SJCRH30 (cell line): ENCODE results near the gene IGSF8. TPM values are rescaled to one million over a fixed set of nuclear protein-coding genes. Genes with fewer than 3 reads are reported as not detected.

Experiments used
- DNase-seq, 2 experiments: peaks; one replicate each; pipeline ENCODE4 v3.0.0-alpha.2; 2015 to 2020
- H3K27ac ChIP-seq: fragments of 250-450 bp; sonication (Bioruptor Pico); 2 replicates; pipeline ENCODE4 v1.5.1; 2020; ENCODE audit warnings: mild to moderate bottlenecking, moderate library complexity
- H3K27me3 ChIP-seq: fragments of 250-450 bp; sonication (Bioruptor Pico); 2 replicates; pipeline ENCODE4 v1.5.1; 2020; ENCODE audit warnings: mild to moderate bottlenecking, moderate library complexity
- H3K36me3 ChIP-seq: fragments of 250-450 bp; sonication (Bioruptor Pico); 2 replicates; pipeline ENCODE4 v1.5.1; 2020; ENCODE audit warnings: mild to moderate bottlenecking, moderate library complexity
- H3K4me1 ChIP-seq: fragments of 250-450 bp; sonication (Bioruptor Pico); 2 replicates; pipeline ENCODE4 v1.5.1; 2020; ENCODE audit warnings: mild to moderate bottlenecking, moderate library complexity
- H3K4me3 ChIP-seq: fragments of 250-450 bp; sonication (Bioruptor Pico); 2 replicates; pipeline ENCODE4 v1.5.1; 2020; ENCODE audit warnings: mild to moderate bottlenecking, moderate library complexity
- H3K9me3 ChIP-seq: fragments of 250-450 bp; sonication (Bioruptor Pico); replicated peaks from 2 replicates; pipeline ENCODE4 v1.5.1; 2020; ENCODE audit warnings: mild to moderate bottlenecking, moderate library complexity
- total RNA-seq: library from RNA; depleted of rRNA; stranded (reverse); fragments of >200 nt; shearing (Covaris generic); gene quantifications from 2 replicates; pipeline ENCODE4 v1.2.3, GENCODE V29; 2014; rRNA removed

IGSF8 gene
- total RNA-seq: 5.4 and 6.8 TPM in 2 replicates

DNA sequence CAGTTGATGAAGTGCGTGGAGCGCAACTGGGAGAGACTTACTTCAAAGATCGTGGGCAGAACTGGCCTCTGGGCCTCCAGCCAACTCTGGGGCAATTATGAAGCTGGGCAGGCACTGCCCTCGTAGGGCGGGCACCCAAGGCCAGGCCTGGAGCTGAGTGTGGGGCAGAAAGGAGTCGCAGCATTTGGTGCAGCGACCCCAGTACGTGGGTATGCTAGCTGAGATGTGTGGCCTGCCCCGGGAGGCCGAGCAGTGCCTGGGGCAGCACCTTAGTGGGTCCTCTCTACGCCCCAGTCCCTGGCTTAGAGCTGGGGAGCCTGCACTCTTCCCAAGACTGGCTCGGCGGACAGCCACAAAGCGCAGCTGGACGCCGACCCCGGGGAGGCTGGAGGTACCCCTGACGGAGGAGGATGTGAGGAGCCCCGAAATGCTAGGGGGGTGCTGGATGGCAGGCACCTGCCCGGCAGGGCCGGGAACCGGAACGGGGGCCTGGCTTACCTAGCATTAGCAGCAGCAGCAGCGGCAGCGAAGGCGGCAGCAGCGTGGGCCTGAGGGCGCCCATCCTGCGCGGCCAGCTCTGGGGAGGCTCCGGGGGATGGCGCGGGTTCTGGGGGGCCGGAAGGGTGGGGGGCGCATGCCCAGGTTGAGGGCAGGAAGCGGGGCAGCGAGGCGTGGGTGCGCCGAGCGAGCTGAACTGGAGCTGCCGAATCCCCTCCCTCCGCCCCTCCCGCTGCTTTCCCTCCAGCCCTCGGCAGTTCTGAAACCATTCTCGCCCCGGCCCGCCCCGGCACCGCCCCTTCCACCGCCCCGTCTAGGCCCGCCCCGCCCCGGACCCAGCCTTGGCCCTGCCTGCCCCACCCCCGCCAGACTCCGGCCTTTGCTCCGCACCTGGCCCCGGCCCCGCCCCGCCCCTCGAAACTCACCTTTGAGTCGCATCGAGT is at the start of gene IGSF8:
Gene IGSF8 (minus strand): TSS at position 709 of the 941 bp plus-strand sequence. CDS start 147 bp downstream, at position 562.
- Histone ChIP-seq H3K4me3 (peak within 1 kb of the TSS; percentile 62), H3K4me1 (peaks cover 15% of the 10 kb centered on the region), H3K9me3 (no peaks in the 10 kb centered on the region), H3K27me3 (no peaks in the 10 kb centered on the region), H3K36me3 (no peaks in the 10 kb centered on the region), H3K27ac (no peak within 1 kb of the TSS)
- DNase-seq: peak; percentile 80

GRCh38 chr1:160148121-160148520 is 49.7 kb upstream of the IGSF8 start:
- no peak overlapping the region for H3K27ac ChIP-seq
- no peak overlapping the region for H3K4me3 ChIP-seq
- no peaks in the 10 kb centered on the region for H3K9me3 ChIP-seq
- H3K4me1 ChIP-seq: peaks cover 6% of the 10 kb centered on the region
- no peaks in the 10 kb centered on the region for H3K36me3 ChIP-seq
- H3K27me3 ChIP-seq: no peaks in the 10 kb centered on the region
- no peak for DNase-seq

DNA sequence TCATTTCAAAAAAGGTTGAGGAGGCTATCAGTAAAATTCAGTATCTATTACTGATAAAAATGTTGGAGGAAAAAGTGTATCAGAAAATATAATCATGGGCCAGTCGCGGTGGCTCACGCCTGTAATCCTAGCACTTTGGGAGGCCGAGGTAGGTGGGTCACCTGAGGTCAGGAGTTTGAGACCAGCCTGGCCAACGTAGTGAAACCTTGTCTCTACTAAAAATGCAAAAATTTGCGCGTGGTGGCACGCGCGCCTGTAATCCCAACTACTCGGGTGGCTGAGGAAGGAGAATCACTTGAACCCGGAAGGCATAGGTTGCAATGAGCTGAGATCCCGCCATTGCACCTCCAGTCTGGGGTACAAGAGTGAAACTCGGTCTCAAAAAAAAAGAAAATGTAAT is 47.7 kb upstream of the IGSF8 start:
- peaks cover 10% of the 10 kb centered on the region for H3K36me3 ChIP-seq

GRCh38 chr1:160144921-160145320 is 46.5 kb upstream of the IGSF8 start:
- Histone ChIP-seq H3K27me3 (no peaks in the 10 kb centered on the region), H3K4me1 (peaks cover 6% of the 10 kb centered on the region), H3K27ac (no peak overlapping the region), H3K9me3 (no peaks in the 10 kb centered on the region), H3K36me3 (peaks cover 16% of the 10 kb centered on the region), H3K4me3 (no peak overlapping the region)
- DNase-seq: peak; percentile 37 to 42

More for the DNA sequence above, 47.7 kb upstream of the IGSF8 start:
- no peak overlapping the region for H3K27ac ChIP-seq
- H3K4me1 ChIP-seq: peaks cover 6% of the 10 kb centered on the region
- DNase-seq: no peak
- H3K27me3 ChIP-seq: no peaks in the 10 kb centered on the region
- no peaks in the 10 kb centered on the region for H3K9me3 ChIP-seq
- H3K4me3 ChIP-seq: no peak overlapping the region

GRCh38 chr1:160143695-160144094 is 45.3 kb upstream of the IGSF8 start:
- Histone ChIP-seq H3K4me3 (no peak overlapping the region), H3K27me3 (no peaks in the 10 kb centered on the region), H3K9me3 (no peaks in the 10 kb centered on the region), H3K36me3 (peaks cover 27% of the 10 kb centered on the region), H3K27ac (no peak overlapping the region), H3K4me1 (peaks cover 6% of the 10 kb centered on the region)
- no peak for DNase-seq

DNA sequence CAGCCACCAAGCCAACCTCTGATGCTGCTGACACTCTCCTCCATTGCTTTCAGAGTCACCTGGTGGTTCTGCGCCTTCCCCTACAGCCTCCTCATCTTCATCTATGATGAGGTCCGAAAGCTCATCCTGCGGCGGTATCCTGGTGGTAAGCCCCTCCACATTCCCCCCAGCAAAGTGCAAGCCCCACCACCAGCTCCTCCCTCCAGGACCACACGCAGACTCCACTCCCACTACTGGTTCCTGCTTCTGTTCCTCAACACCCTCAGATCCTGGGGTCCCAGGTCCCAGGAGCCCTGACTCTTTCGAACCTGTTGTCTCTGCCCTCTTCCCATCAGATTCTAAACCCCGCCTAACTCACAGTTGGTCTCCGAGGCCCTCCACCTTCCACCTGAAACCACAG is 41.4 kb upstream of the IGSF8 start:
- Histone ChIP-seq H3K9me3 (no peaks in the 10 kb centered on the region), H3K4me1 (no peaks in the 10 kb centered on the region), H3K27me3 (no peaks in the 10 kb centered on the region), H3K4me3 (no peak overlapping the region), H3K27ac (no peak overlapping the region), H3K36me3 (peaks cover 58% of the 10 kb centered on the region)
- no peak for DNase-seq

GRCh38 chr1:160137216-160137862 is 38.9 kb upstream of the IGSF8 start:
- Histone ChIP-seq H3K4me1 (no peaks in the 10 kb centered on the region), H3K27me3 (no peaks in the 10 kb centered on the region), H3K36me3 (peaks cover 81% of the 10 kb centered on the region), H3K9me3 (no peaks in the 10 kb centered on the region), H3K27ac (no peak overlapping the region), H3K4me3 (no peak overlapping the region)
- no peak for DNase-seq

- Histone ChIP-seq H3K4me3 (no peak overlapping the region), H3K27me3 (no peaks in the 10 kb centered on the region), H3K4me1 (no peaks in the 10 kb centered on the region), H3K36me3 (peaks cover 83% of the 10 kb centered on the region), H3K9me3 (no peaks in the 10 kb centered on the region), H3K27ac (no peak overlapping the region)
- DNase-seq: no peak
Measured at GRCh38 chr1:160136926-160137200, 38.4 kb upstream of the IGSF8 start.

DNA sequence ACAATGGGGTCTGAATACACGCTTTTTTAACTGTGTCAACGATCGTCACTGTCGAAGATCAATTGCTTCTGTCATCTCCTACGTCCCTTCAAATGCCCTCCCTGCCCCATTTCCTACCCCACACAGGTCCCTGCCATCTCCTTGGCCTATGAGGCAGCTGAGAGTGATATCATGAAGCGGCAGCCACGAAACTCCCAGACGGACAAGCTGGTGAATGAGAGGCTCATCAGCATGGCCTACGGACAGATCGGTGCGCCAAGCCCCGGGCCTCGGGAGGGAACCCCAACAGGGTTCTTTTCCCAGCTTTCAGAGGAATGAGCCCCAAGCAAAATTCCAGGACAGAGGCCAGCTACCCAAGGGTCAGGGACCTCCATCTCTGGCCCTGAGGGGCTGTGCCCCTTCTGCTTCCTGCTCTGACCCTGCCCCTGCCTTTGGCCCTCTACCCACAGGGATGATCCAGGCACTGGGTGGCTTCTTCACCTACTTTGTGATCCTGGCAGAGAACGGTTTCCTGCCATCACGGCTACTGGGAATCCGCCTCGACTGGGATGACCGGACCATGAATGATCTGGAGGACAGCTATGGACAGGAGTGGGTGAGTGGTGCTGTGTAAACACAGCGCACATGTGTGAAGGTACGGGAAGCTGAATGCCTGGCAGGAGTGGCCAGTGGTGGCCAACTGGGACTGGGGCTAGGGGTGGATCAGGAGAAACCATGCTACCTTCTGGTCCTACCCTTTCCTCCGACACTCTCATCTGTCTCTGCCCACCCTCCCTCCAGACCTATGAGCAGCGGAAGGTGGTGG is 37.9 kb upstream of the IGSF8 start:
- Histone ChIP-seq H3K27ac (no peak overlapping the region), H3K36me3 (peaks cover 80% of the 10 kb centered on the region), H3K4me3 (no peak overlapping the region), H3K9me3 (no peaks in the 10 kb centered on the region), H3K4me1 (no peaks in the 10 kb centered on the region), H3K27me3 (no peaks in the 10 kb centered on the region)
- no peak for DNase-seq

- no peaks in the 10 kb centered on the region for H3K9me3 ChIP-seq
- peaks cover 83% of the 10 kb centered on the region for H3K36me3 ChIP-seq
- no peak overlapping the region for H3K27ac ChIP-seq
- no peaks in the 10 kb centered on the region for H3K27me3 ChIP-seq
- H3K4me3 ChIP-seq: no peak overlapping the region
- DNase-seq: no peak
- H3K4me1 ChIP-seq: no peaks in the 10 kb centered on the region
Measured at GRCh38 chr1:160134791-160135572, 36.6 kb upstream of the IGSF8 start.

- no peaks in the 10 kb centered on the region for H3K9me3 ChIP-seq
- H3K27me3 ChIP-seq: no peaks in the 10 kb centered on the region
- DNase-seq: no peak
- H3K36me3 ChIP-seq: peaks cover 83% of the 10 kb centered on the region
- no peak overlapping the region for H3K4me3 ChIP-seq
- no peak overlapping the region for H3K27ac ChIP-seq
- no peaks in the 10 kb centered on the region for H3K4me1 ChIP-seq
Measured at GRCh38 chr1:160133990-160134770, 35.8 kb upstream of the IGSF8 start.

- H3K27ac ChIP-seq: no peak overlapping the region
- no peaks in the 10 kb centered on the region for H3K4me1 ChIP-seq
- no peaks in the 10 kb centered on the region for H3K9me3 ChIP-seq
- H3K36me3 ChIP-seq: peaks cover 88% of the 10 kb centered on the region
- no peak overlapping the region for H3K4me3 ChIP-seq
- DNase-seq: no peak
- H3K27me3 ChIP-seq: no peaks in the 10 kb centered on the region
Measured at GRCh38 chr1:160131803-160132565, 33.6 kb upstream of the IGSF8 start.

- peaks cover 88% of the 10 kb centered on the region for H3K36me3 ChIP-seq
- no peak overlapping the region for H3K27ac ChIP-seq
- H3K27me3 ChIP-seq: no peaks in the 10 kb centered on the region
- peaks cover 4% of the 10 kb centered on the region for H3K4me1 ChIP-seq
- no peak overlapping the region for H3K4me3 ChIP-seq
- no peak for DNase-seq
- no peaks in the 10 kb centered on the region for H3K9me3 ChIP-seq
Measured at GRCh38 chr1:160130939-160131338, 32.5 kb upstream of the IGSF8 start.
